A673 (cell line): ENCODE data around the gene CLRN2.

Experiments used
- EZH2 ChIP-seq: fragments of 200-600 bp; sonication (generic); IDR thresholded peaks from 2 replicates; pipeline ENCODE4 v1.6.1; 2017; ENCODE audit warnings: borderline replicate concordance, low read depth, mild to moderate bottlenecking, mixed read lengths, antibody characterized with exemption, low read length; ENCODE audit not compliant: poor library complexity, severe bottlenecking
- TF ChIP-seq, protein P1 (sequence below): fragments of 300-800, 200-600 bp; sonication (generic); conservative IDR thresholded peaks from 2 replicates; pipeline ENCODE4 v1.5.1; 2017; ENCODE audit warnings: low read depth, mild to moderate bottlenecking, antibody characterized with exemption, low read length, moderate library complexity, mixed read lengths

DNA sequence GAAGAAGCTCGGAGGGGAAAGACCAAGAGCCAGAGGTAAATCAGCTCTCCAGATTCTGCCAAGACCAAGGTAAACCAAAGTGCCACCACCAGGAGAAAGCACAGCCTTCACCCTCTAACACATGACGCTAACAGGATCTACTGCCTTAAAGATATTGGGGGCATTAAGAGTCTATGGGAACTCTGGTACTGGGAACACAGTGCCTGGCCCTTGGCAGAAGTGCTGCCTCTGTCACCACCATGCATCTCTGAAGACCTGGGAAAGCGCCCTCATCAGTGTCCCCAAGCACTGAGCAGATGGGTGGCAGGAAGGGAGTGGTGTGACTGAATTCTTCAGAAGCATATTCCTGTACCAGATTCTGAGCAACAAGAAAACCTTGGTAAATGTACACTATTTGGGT, 4.4 kb upstream of the CLRN2 start:
- TF ChIP-seq EZH2 = no peak
- TF ChIP-seq, protein P1, sequence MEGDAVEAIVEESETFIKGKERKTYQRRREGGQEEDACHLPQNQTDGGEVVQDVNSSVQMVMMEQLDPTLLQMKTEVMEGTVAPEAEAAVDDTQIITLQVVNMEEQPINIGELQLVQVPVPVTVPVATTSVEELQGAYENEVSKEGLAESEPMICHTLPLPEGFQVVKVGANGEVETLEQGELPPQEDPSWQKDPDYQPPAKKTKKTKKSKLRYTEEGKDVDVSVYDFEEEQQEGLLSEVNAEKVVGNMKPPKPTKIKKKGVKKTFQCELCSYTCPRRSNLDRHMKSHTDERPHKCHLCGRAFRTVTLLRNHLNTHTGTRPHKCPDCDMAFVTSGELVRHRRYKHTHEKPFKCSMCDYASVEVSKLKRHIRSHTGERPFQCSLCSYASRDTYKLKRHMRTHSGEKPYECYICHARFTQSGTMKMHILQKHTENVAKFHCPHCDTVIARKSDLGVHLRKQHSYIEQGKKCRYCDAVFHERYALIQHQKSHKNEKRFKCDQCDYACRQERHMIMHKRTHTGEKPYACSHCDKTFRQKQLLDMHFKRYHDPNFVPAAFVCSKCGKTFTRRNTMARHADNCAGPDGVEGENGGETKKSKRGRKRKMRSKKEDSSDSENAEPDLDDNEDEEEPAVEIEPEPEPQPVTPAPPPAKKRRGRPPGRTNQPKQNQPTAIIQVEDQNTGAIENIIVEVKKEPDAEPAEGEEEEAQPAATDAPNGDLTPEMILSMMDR = no peak
